ENCODE data around the gene NAB1.

The NAB1 gene

DNA sequence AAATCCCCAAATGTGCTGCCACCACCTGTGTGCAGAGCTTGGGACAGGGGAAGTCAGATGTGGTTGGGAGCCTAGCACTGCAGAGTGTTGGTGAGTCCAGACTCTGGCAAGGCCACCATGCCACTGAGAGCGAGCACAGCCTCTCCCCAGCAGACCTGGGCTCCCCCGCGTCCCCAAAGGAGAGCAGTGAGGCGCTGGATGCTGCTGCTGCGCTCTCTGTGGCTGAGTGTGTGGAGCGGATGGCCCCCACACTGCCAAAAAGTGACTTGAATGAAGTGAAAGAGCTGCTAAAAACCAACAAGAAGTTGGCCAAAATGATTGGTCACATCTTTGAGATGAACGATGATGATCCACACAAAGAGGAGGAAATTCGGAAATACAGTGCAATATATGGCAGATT, 10.7 kb downstream of the NAB1 start:
- no peak overlapping the region for H3K27ac ChIP-seq
- DNase-seq (ENCODE audit: low read depth, low spot score): no peak
- H3K9ac ChIP-seq (ENCODE audit: insufficient read length): no peak overlapping the region
- no peaks in the 10 kb centered on the region for H3K9me3 ChIP-seq (ENCODE audit: low read depth, low read length)
- TF ChIP-seq POLR2AphosphoS5 (IDR thresholded peaks at IDR 0.05; ENCODE audit: borderline replicate concordance, low read depth, low read length) (no peak), EZH2 (IDR thresholded peaks at IDR 0.05) (no peak), FOXP2 (optimal IDR thresholded peaks at IDR 0.05; ENCODE audit: control extremely low read depth, extremely low read length, insufficient read depth) (no peak)
- no peak overlapping the region for H3K4me3 ChIP-seq
- H3K36me3 ChIP-seq (ENCODE audit: insufficient read depth, low read length): peaks cover 20% of the 10 kb centered on the region

DNA sequence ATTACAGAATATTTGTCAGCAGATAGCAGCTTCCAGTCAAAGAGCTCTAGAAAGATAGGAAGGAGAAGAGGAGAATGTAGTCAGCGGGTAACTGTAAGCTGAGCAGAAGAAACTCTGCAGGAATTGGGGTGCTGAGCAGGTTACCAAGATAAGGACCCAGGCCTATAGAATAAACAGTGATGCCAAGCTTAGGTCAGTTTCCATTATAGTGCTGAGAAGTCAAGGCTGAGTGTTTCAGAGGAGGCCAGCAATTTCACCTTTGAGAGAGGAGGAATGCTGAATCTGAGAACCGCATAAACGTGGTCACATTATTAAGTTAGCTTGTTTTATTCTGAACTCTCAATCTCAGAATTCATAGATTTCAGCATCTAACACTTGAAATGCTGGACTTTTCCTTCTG, 13.9 kb downstream of the NAB1 start:
- Histone ChIP-seq H3K9ac (ENCODE audit: insufficient read length) (no peak overlapping the region), H3K36me3 (ENCODE audit: insufficient read depth, low read length) (peaks cover 37% of the 10 kb centered on the region), H3K4me3 (no peak overlapping the region), H3K9me3 (ENCODE audit: low read depth, low read length) (no peaks in the 10 kb centered on the region), H3K27ac (no peak overlapping the region)
- TF ChIP-seq FOXP2 (optimal IDR thresholded peaks at IDR 0.05; ENCODE audit: control extremely low read depth, extremely low read length, insufficient read depth) (no peak), EZH2 (IDR thresholded peaks at IDR 0.05) (no peak), POLR2AphosphoS5 (IDR thresholded peaks at IDR 0.05; ENCODE audit: borderline replicate concordance, low read depth, low read length) (no peak)
- DNase-seq (ENCODE audit: low read depth, low spot score): no peak

DNA sequence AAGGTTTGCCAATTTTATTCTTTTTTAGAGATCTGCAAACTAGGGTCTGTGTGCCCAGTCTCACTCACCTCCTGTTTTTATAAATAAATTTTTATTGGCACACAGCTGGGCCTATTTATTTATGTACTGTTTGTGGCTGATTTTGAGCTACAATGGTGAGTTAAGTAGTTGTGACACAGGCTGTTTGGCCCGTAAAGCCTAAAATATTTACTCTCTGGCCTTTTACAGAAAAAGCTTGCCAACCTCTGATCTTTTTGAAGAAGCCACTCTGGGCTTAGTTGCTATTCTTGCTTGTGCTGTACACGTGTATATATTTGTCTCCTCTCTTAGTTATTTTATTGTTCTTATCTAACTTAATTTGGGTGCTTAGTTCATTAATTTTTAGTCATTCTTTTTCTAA, 14.5 kb downstream of the NAB1 start:
- no peaks in the 10 kb centered on the region for H3K9me3 ChIP-seq (ENCODE audit: low read depth, low read length)
- TF ChIP-seq FOXP2 (optimal IDR thresholded peaks at IDR 0.05; ENCODE audit: control extremely low read depth, extremely low read length, insufficient read depth): no peak
- TF ChIP-seq EZH2 (IDR thresholded peaks at IDR 0.05): no peak
- no peak for TF ChIP-seq POLR2AphosphoS5 (IDR thresholded peaks at IDR 0.05; ENCODE audit: borderline replicate concordance, low read depth, low read length)
- H3K27ac ChIP-seq: no peak overlapping the region
- H3K9ac ChIP-seq (ENCODE audit: insufficient read length): no peak overlapping the region
- no peak overlapping the region for H3K4me3 ChIP-seq
- H3K36me3 ChIP-seq (ENCODE audit: insufficient read depth, low read length): peaks cover 37% of the 10 kb centered on the region
- DNase-seq (ENCODE audit: low read depth, low spot score): no peak

DNA sequence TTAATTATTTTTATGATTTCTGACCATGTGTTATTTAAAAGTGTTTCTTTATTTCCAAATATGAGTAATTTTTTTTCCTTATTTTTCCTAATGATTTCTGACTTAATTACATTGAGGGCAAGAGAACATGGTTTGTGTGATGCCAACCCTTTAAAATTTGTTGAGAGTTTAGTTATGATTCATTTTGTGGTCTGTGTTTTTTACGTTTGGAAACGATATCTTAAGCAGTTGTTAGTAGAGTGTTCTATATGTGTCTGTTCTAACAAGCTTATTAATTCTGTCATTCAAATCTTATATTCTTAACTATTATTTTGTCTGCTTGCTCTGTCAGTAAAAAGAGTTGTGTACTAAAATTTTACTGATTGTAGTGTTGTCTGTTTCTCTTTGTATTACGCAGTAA, 15.0 kb downstream of the NAB1 start:
- TF ChIP-seq POLR2AphosphoS5 (IDR thresholded peaks at IDR 0.05; ENCODE audit: borderline replicate concordance, low read depth, low read length) (no peak), FOXP2 (optimal IDR thresholded peaks at IDR 0.05; ENCODE audit: control extremely low read depth, extremely low read length, insufficient read depth) (no peak), EZH2 (IDR thresholded peaks at IDR 0.05) (no peak)
- DNase-seq (ENCODE audit: low read depth, low spot score): no peak
- Histone ChIP-seq H3K36me3 (ENCODE audit: insufficient read depth, low read length) (peaks cover 37% of the 10 kb centered on the region), H3K9me3 (ENCODE audit: low read depth, low read length) (no peaks in the 10 kb centered on the region), H3K4me3 (no peak overlapping the region), H3K27ac (no peak overlapping the region), H3K9ac (ENCODE audit: insufficient read length) (no peak overlapping the region)

DNA sequence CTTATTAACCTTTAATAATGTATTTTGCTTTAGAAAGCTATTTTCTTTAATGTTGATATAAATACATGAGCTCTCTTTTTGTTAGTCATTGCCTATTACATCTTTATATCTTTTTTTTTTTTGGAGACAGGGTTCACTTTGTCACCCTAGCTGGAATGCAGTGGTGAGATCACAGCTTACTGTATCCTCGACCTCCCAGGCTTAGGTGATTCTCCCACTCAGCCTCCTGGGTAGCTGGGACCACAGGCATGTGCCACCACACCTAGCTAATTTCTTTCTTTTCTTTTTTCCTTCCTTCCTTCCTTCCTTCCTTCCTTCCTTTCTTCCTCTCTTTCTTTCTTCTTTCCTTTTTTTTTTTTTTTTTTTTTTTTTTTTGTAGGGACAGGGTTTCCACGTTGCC, 15.4 kb downstream of the NAB1 start:
- no peak overlapping the region for H3K4me3 ChIP-seq
- TF ChIP-seq FOXP2 (optimal IDR thresholded peaks at IDR 0.05; ENCODE audit: control extremely low read depth, extremely low read length, insufficient read depth): no peak
- TF ChIP-seq EZH2 (IDR thresholded peaks at IDR 0.05): no peak
- no peak for TF ChIP-seq POLR2AphosphoS5 (IDR thresholded peaks at IDR 0.05; ENCODE audit: borderline replicate concordance, low read depth, low read length)
- peaks cover 35% of the 10 kb centered on the region for H3K36me3 ChIP-seq (ENCODE audit: insufficient read depth, low read length)
- H3K9ac ChIP-seq (ENCODE audit: insufficient read length): no peak overlapping the region
- H3K9me3 ChIP-seq (ENCODE audit: low read depth, low read length): no peaks in the 10 kb centered on the region
- H3K27ac ChIP-seq: no peak overlapping the region
- DNase-seq (ENCODE audit: low read depth, low spot score): no peak

DNA sequence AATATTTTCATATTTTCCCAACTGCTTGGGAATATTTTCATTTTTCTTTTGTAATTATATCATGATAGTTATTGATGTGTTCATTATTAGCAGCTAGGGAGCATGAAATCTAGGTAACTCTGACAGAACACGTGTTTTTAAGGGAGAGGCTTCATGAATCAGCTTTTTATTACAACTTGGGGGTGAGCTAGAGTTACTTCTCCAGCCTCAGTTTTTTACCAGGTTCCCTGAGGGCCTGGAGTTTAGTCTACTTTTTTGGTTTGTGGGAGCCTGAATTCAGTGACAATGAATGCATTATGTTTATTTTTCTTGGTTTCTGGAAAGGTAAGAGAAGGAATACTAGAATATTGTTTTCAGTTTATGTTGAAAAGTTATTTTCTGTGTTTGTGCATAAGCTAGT, 18.0 kb downstream of the NAB1 start:
- TF ChIP-seq POLR2AphosphoS5 (IDR thresholded peaks at IDR 0.05; ENCODE audit: borderline replicate concordance, low read depth, low read length) (no peak), EZH2 (IDR thresholded peaks at IDR 0.05) (no peak), FOXP2 (optimal IDR thresholded peaks at IDR 0.05; ENCODE audit: control extremely low read depth, extremely low read length, insufficient read depth) (no peak)
- H3K27ac ChIP-seq: no peak overlapping the region
- H3K9ac ChIP-seq (ENCODE audit: insufficient read length): no peak overlapping the region
- H3K4me3 ChIP-seq: no peak overlapping the region
- no peak for DNase-seq (ENCODE audit: low read depth, low spot score)
- H3K36me3 ChIP-seq (ENCODE audit: insufficient read depth, low read length): peaks cover 41% of the 10 kb centered on the region
- H3K9me3 ChIP-seq (ENCODE audit: low read depth, low read length): no peaks in the 10 kb centered on the region

DNA sequence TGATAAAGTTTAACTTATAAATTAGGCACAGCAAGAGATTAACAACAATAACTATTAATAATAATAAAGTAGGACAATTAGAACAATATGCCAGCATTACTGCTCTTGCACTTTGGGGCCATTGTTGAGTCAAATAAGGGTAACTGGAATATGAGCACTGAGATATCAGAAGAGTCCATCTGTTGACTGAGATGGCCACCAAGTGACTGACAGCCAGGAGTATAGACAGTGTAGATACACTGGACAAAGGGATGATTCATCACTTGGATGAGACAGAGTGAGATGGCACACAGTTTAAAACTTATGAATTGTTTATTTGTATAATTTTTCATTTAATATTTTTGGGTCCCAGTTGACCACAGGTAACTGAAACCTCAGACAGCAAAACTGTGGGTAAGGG, 20.0 kb downstream of the NAB1 start:
- DNase-seq (ENCODE audit: low read depth, low spot score): no peak
- TF ChIP-seq FOXP2 (optimal IDR thresholded peaks at IDR 0.05; ENCODE audit: control extremely low read depth, extremely low read length, insufficient read depth) (no peak), EZH2 (IDR thresholded peaks at IDR 0.05) (no peak), POLR2AphosphoS5 (IDR thresholded peaks at IDR 0.05; ENCODE audit: borderline replicate concordance, low read depth, low read length) (no peak)
- no peak overlapping the region for H3K4me3 ChIP-seq
- H3K9ac ChIP-seq (ENCODE audit: insufficient read length): no peak overlapping the region
- H3K27ac ChIP-seq: no peak overlapping the region
- H3K36me3 ChIP-seq (ENCODE audit: insufficient read depth, low read length): peaks cover 54% of the 10 kb centered on the region
- H3K9me3 ChIP-seq (ENCODE audit: low read depth, low read length): no peaks in the 10 kb centered on the region

DNA sequence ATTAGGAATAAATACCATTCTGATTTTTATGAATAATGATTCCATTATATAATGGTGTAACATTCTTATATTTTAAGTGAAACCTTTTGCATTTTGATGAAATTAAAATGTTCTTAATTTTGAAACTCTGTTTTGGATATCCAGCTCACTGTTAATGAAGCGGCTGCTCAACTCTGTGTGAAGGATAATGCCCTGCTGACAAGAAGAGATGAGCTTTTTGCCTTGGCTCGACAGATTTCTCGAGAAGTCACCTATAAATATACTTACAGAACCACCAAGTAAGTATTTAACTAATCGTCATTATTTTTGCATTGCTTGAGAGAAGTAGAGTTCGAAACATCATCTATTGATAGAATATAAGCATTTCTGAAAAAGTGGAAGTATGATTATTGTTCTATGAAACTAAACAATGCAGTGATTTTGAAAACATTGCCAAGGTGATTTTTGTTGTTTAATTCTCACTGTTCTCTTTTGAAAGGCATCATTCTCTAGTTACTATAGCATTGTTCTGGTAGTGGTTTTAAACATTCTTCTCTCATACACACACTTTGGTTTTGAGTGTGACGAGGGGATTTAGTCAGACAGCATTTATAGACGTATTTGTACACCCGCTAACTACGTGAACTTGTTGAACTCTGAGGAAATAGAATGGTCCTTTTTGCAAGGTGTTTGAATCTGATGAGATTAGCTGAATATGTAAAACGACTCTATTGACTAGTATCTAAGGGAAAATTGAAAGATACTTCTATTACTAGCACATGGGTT, 21.5 kb downstream of the NAB1 start:
- no peak for DNase-seq (ENCODE audit: low read depth, low spot score)
- no peak overlapping the region for H3K9ac ChIP-seq (ENCODE audit: insufficient read length)
- TF ChIP-seq POLR2AphosphoS5 (IDR thresholded peaks at IDR 0.05; ENCODE audit: borderline replicate concordance, low read depth, low read length): no peak
- TF ChIP-seq FOXP2 (optimal IDR thresholded peaks at IDR 0.05; ENCODE audit: control extremely low read depth, extremely low read length, insufficient read depth): no peak
- no peak for TF ChIP-seq EZH2 (IDR thresholded peaks at IDR 0.05)
- H3K36me3 ChIP-seq (ENCODE audit: insufficient read depth, low read length): peaks cover 53% of the 10 kb centered on the region
- no peaks in the 10 kb centered on the region for H3K9me3 ChIP-seq (ENCODE audit: low read depth, low read length)
- H3K27ac ChIP-seq: no peak overlapping the region
- H3K4me3 ChIP-seq: no peak overlapping the region
